K562 (cell line): ENCODE data around the gene VWA1.

Source experiments
- EP300 ChIP-seq: IDR thresholded peaks from 2 replicates; pipeline ENCODE4 v1.6.1; 2012; ENCODE audit warnings: low read length, improper control_type of control experiment
- MGA ChIP-seq: fragments of 450-650 bp; IDR thresholded peaks from 2 replicates; pipeline ENCODE4 v1.6.1; 2016; ENCODE audit warnings: mild to moderate bottlenecking, moderate library complexity
- NFRKB ChIP-seq: fragments of 450-650 bp; IDR thresholded peaks from 2 replicates; pipeline ENCODE4 v1.6.1; 2016; ENCODE audit warnings: low read depth
- POLR2A ChIP-seq: fragments of 450-650 bp; conservative IDR thresholded peaks from 2 replicates; pipeline ENCODE4 v1.6.1; 2016
- ZNF24 ChIP-seq: fragments of 450-650 bp; IDR thresholded peaks from 2 replicates; pipeline ENCODE4 v1.6.1; 2016

- TF ChIP-seq POLR2A (no peak), ZNF24 (no peak), EP300 (no peak), MGA (no peak), NFRKB (no peak)
These were observed 8.2 kb upstream of the VWA1 start for GRCh38 chr1:1427106-1427819.
